ENCODE data around the gene SUCO.
A peak's percentile ranks its signal among the peaks of the same experiment; 100 is the strongest.
"Not testable (repeated sequence)": the region's sequence is repeated elsewhere in the genome, so short reads cannot be mapped to it uniquely, and the experiment has no call there.

SUCO gene

DNA sequence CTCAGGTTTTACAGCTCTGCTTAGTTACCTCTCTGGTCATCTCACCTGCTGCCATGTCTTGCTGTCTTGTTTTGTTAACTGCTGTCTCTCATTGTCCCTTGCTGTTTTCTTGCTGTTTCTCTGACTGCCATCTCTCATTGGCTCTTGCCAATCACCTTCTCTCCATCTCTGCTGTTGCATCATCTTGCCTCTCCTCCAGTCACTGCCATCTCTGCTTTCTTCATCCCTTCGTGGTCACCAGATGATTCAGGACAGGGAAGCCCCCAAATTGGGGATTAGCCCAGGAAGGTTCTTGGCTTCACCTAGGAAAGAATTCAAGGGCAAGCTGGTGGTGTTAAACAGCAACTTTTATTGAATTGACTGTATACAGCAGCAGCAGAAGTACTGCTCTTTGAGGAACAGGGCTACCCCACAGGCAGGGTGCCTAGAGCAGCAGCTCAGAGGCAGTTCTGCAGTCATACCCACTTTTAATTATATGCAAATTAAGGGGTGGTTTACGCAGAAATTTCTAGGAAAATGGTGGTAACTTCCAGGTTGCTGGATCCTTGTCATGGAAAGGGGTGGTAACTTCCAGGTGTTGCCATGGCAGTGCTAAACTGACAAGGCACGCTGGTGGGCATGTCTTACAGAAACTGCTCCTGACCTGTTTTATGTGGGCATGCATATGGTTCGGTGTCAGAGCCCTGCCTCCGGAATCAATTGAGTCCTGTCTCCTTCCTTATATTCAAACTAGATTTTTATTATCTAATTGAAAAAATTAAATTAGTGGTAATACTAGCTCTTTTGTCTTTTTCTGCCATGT, 33.4 kb downstream of the SUCO start:
- no peak for DNase-seq (ENCODE audit: low spot score)

- DNase-seq (ENCODE audit: low spot score), result no peak
Measured at GRCh38 chr1:172567720-172568119, 34.8 kb downstream of the SUCO start.

GRCh38 chr1:172574080-172574479, 41.1 kb downstream of the SUCO start:
- no peak for DNase-seq (ENCODE audit: low spot score)

- DNase-seq (ENCODE audit: low spot score), result no peak
Measured at GRCh38 chr1:172578586-172578985, 45.6 kb downstream of the SUCO start.

GRCh38 chr1:172581273-172581672, 48.3 kb downstream of the SUCO start:
- DNase-seq (ENCODE audit: low spot score), result no peak

GRCh38 chr1:172581779-172582178, 48.8 kb downstream of the SUCO start:
- DNase-seq (ENCODE audit: low spot score), result no peak

DNA sequence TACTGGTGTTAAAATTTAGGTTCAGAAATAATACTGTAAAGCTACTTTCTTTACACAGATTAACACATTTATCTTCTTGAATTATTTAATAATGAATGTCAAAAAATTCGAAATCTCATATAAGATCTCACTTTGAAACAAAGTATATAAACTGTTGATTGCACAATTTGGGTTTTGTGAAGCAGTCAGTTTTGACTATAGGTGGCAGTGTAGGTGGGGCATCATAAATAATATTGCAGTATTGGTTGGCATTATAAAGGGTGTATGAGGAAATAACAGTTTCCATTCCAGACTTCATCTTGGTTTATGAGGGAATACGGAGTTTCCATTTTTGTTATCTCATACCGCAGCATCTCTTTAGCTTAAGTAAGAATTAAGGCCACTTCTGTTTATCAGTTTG, 49.9 kb downstream of the SUCO start:
- DNase-seq (ENCODE audit: low spot score), result no peak

DNA sequence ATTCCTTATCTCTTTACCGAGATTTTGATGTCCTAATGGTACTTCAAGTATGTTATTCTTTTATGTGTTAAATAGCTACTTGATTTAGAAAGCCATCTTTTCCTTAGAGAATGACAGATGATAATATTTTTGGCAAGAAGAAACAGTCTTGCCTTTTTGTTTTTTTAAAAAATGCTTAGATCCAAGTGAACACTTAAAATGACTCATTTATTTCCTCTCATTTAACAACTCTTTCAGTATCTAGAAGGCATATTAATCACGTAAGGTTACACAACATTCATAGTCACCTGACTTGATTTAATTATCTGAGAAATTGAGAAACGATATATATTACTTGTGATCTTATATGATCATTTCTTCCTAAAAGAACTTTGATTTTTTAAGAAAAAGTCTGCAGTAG, 52.4 kb downstream of the SUCO start:
- DNase-seq (ENCODE audit: low spot score), result no peak

DNA sequence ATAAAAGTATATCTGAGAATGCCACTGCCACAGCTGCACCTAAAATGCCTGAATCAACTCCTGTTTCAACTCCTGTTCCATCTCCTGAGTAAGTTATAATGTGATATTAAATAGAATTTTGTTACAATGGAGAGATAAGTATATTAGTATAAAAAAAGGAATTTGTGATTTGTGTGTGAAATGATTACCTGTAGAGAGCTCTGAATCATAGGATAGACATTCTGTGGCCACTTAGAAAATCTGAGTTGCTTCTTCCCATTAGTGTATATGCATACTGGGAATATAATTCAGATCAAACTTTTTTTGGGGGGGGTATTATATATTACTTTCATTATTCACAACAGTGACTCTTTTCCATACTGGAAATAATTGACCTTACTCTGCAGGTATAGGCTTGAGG, 52.9 kb downstream of the SUCO start:
- no peak for DNase-seq (ENCODE audit: low spot score)

DNA sequence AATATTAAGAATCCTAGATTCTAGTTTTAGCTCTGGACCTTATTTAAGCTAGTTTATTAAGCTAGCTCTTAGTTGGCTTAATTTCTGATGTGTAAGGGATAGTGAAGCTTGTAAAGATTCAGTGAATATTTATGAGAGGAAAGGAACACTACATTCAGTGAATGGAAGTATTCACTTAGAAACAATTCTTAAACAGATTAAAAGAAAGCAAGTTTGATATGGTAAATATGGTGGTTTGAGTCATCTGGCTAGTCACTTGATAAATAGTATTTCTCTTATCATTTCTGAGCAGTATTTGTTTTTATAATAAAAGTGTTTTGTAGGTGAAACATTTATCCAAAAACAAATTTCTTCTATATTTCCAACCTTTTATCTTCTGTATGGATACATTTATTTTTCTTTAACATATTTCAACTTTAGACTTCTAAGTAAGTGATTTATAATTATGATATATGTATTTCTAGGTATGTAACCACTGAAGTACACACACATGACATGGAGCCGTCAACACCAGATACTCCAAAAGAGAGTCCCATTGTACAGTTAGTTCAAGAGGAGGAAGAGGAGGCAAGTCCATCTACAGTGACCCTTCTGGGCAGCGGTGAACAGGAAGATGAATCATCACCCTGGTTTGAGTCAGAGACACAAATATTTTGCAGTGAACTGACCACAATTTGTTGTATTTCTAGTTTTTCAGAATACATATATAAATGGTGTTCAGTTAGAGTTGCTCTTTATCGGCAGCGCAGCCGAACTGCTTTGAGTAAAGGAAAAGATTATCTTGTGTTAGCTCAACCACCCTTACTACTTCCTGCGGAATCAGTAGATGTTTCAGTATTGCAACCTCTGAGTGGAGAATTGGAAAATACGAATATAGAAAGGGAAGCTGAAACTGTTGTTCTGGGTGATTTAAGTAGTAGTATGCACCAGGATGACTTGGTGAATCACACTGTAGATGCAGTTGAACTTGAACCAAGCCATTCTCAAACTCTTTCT, 55.6 kb downstream of the SUCO start:
- peak; percentile 65 for DNase-seq (ENCODE audit: low spot score)

- no peak for DNase-seq (ENCODE audit: low spot score)
Measured at GRCh38 chr1:172589553-172589952, 56.6 kb downstream of the SUCO start.

GRCh38 chr1:172591429-172591828, 58.5 kb downstream of the SUCO start:
- not testable (repeated sequence) for DNase-seq (ENCODE audit: low spot score)

DNA sequence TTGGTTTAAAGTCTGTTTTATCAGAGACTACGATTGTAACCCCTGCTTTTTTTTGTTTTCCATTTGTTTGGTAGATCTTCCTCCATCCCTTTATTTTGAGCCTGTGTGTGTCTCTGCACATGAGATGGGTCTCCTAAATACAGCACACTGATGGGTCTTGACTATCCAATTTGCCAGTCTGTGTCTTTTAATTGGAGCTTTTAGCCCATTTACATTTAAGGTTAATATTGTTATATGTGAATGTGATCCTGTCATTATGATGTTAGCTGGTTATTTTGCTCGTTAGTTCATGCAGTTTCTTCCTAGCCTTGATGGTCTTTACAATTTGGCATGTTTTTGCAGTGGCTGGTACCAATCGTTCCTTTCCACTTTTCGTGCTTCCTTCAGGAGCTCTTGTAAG, 62.1 kb downstream of the SUCO start:
- not testable (repeated sequence) for DNase-seq (ENCODE audit: low spot score)

DNA sequence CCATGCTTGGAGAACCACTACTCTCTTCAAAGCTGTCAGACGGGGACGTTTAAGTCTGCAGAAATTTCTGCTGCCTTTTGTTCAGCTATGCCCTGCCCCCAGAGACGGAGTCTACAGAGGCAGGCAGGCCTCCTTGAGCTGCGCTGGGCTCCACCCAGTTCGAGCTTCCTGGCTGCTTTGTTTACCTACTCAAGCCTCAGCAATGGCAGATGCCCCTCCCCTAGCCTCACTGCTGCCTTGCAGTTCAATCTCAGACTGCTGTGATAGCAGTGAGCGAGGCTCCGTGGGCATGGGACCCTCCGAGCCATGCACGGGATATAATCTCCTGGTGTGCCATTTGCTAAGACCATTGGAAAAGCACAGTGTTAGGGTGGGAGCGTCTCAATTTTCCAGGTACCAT, 63.8 kb downstream of the SUCO start:
- not testable (repeated sequence) for DNase-seq (ENCODE audit: low spot score)

DNA sequence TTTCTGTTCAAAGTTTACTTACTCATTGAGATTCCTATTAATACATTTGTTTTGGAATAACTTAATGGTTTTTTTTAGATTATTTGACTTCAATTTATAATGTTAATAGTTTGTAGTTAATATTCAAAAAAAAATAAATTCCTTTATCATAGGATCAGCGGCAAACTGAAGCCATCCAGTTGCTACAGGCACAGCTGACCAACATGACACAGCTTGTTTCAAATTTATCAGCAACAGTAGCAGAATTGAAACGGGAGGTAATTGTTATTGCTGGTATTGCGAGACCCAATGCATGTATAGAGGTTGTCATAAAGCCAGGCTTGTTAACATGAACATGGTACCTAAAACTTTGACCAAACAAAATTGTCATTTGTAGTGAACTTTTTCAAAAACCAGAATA, 67.0 kb downstream of the SUCO start:
- DNase-seq (ENCODE audit: low spot score), result no peak

- no peak for DNase-seq (ENCODE audit: low spot score)
Measured at GRCh38 chr1:172600615-172601014, 67.7 kb downstream of the SUCO start.

- no peak for DNase-seq (ENCODE audit: low spot score)
Measured at GRCh38 chr1:172601046-172601630, 68.2 kb downstream of the SUCO start.

- no peak for DNase-seq (ENCODE audit: low spot score)
Measured at GRCh38 chr1:172602706-172603105, 69.8 kb downstream of the SUCO start.

DNA sequence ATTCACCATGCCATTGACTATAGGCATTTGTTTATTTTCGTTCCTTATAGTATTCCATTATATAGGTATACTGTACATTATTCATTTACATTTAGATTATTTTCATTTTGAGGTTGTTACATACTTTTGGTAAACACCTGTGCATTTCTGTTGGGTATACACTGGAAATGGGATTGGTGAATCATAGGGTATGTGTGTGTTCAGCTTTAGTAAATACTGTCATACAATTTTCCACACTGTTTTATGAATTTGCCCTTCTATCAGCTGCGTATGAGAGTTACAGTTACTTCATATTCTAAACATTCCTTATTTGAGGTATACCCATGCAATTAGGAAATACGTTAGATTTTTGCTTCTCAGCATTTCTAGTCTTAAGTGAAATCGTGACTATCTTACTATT, 70.9 kb downstream of the SUCO start:
- DNase-seq (ENCODE audit: low spot score), result no peak

GRCh38 chr1:172605641-172606040, 72.7 kb downstream of the SUCO start:
- no peak for DNase-seq (ENCODE audit: low spot score)

DNA sequence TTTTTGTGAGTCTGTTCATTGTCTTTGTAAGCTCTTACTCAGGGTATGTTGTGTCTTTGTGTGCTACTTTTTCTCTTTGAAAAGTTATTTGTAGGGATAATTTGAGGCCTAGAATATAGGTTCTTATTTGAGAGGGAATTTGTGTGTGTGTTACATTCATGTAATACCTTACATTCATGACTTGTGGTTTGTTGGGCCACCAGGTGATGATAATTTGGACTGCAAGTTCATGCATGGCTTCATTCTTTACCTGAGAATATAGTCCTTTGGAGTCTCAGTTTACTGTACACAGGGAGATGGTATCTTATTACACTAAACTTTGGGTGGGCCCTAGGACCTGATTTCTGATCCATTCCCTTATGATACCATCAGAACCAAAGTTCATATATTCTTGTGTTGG, 74.2 kb downstream of the SUCO start:
- no peak for DNase-seq (ENCODE audit: low spot score)

- no peak for DNase-seq (ENCODE audit: low spot score)
Measured at GRCh38 chr1:172608098-172608601, 75.2 kb downstream of the SUCO start.

Measured in activated CD4-positive, alpha-beta T cell treated with anti-CD3 and anti-CD28 coated beads, Interleukin-2, Interleukin-4, amounts not matched to agents 100 ng/mL and 50 ng/mL, durations not matched to agents 16 hours and 8 hours (primary cell).